Measurements from ENCODE around the gene CALN1. TPM values are rescaled to one million over a fixed set of nuclear protein-coding genes. Genes with fewer than 3 reads are reported as not detected.

Gene CALN1
- total RNA-seq, 1 donor from 2014 or later: not detected

DNA sequence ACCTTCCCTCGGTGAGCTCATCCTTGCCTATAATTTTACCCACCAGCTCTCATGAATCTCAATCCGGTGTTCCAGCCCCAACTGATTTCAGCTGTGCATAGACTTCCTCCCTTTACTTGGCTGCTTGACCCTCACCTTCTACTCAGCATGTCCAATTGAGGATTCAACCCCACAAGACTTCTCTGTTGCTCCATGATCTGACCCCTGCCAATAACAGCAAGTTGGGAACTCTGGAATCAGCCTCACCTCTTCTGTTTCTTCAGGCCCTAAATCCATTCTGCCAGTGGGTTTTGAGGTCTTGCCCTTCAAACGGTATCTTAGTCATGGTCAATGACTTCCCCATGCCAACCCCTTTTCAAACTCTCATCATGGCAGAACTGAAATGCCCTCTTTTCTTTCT lies 390.4 kb downstream of the CALN1 start:
- DNase-seq (ENCODE audit: extremely low spot score, unreplicated experiment): peak; percentile 42
- Mint-ChIP-seq H3K27ac (ENCODE audit: unreplicated experiment) (no peak overlapping the region), H3K4me1 (ENCODE audit: unreplicated experiment) (no peaks in the 10 kb centered on the region), H3K36me3 (ENCODE audit: unreplicated experiment) (no peaks in the 10 kb centered on the region), H3K9me3 (ENCODE audit: unreplicated experiment) (peaks cover 49% of the 10 kb centered on the region), H3K4me3 (ENCODE audit: unreplicated experiment) (no peak overlapping the region), H3K27me3 (ENCODE audit: unreplicated experiment) (no peaks in the 10 kb centered on the region)
- TF ChIP-seq, protein P1, sequence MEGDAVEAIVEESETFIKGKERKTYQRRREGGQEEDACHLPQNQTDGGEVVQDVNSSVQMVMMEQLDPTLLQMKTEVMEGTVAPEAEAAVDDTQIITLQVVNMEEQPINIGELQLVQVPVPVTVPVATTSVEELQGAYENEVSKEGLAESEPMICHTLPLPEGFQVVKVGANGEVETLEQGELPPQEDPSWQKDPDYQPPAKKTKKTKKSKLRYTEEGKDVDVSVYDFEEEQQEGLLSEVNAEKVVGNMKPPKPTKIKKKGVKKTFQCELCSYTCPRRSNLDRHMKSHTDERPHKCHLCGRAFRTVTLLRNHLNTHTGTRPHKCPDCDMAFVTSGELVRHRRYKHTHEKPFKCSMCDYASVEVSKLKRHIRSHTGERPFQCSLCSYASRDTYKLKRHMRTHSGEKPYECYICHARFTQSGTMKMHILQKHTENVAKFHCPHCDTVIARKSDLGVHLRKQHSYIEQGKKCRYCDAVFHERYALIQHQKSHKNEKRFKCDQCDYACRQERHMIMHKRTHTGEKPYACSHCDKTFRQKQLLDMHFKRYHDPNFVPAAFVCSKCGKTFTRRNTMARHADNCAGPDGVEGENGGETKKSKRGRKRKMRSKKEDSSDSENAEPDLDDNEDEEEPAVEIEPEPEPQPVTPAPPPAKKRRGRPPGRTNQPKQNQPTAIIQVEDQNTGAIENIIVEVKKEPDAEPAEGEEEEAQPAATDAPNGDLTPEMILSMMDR (IDR thresholded peaks at IDR 0.05): no peak

DNA sequence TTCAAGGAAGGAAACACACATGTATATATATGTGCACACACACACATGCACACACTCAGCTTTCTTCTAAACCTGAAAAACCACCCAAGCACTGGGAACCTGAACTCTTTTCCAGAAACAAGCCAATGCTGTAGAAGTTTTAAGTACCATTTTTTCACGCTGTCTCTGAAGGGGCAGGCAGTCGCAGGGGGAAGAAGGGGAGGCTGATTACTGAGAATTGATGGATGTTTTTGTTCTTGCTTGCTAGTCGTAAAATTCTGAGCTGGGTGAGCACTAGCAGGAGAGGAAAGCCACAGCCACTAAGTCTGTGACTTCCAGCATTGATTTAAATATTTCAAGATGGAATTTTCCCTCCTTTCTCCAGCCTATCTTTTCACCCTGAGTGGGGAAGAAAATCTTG lies 391.8 kb downstream of the CALN1 start:
- H3K9me3 Mint-ChIP-seq (ENCODE audit: unreplicated experiment): peaks cover 40% of the 10 kb centered on the region
- TF ChIP-seq, protein P1 (IDR thresholded peaks at IDR 0.05): no peak
- H3K27me3 Mint-ChIP-seq (ENCODE audit: unreplicated experiment): no peaks in the 10 kb centered on the region
- H3K36me3 Mint-ChIP-seq (ENCODE audit: unreplicated experiment): no peaks in the 10 kb centered on the region
- no peak overlapping the region for H3K4me3 Mint-ChIP-seq (ENCODE audit: unreplicated experiment)
- peak; percentile 32 for DNase-seq (ENCODE audit: extremely low spot score, unreplicated experiment)
- H3K4me1 Mint-ChIP-seq (ENCODE audit: unreplicated experiment): no peaks in the 10 kb centered on the region
- H3K27ac Mint-ChIP-seq (ENCODE audit: unreplicated experiment): no peak overlapping the region

DNA sequence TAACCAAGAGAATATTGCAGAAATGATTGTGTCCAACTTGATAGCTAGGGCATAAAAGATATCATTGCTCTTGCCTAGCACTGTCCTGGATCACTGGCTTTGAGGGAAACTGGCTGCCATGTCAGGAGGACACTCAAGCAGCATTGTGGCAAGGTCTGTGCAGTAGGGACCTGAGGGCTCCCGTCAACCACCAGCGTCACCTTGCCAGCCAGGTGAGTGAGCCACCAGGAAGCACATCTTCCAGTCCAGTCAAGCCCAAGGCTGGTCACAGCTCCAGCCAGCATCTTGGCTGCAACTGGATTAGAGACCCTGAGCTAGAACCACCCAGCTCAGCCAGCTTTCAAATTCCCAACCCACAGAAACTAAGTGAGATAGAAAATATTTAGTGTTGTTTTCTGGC lies 392.7 kb downstream of the CALN1 start:
- H3K27me3 Mint-ChIP-seq (ENCODE audit: unreplicated experiment): no peaks in the 10 kb centered on the region
- H3K9me3 Mint-ChIP-seq (ENCODE audit: unreplicated experiment): peaks cover 35% of the 10 kb centered on the region
- H3K27ac Mint-ChIP-seq (ENCODE audit: unreplicated experiment): no peak overlapping the region
- H3K4me1 Mint-ChIP-seq (ENCODE audit: unreplicated experiment): no peaks in the 10 kb centered on the region
- TF ChIP-seq, protein P1 (IDR thresholded peaks at IDR 0.05): no peak
- H3K4me3 Mint-ChIP-seq (ENCODE audit: unreplicated experiment): no peak overlapping the region
- no peaks in the 10 kb centered on the region for H3K36me3 Mint-ChIP-seq (ENCODE audit: unreplicated experiment)
- peak; percentile 49 for DNase-seq (ENCODE audit: extremely low spot score, unreplicated experiment)

DNA sequence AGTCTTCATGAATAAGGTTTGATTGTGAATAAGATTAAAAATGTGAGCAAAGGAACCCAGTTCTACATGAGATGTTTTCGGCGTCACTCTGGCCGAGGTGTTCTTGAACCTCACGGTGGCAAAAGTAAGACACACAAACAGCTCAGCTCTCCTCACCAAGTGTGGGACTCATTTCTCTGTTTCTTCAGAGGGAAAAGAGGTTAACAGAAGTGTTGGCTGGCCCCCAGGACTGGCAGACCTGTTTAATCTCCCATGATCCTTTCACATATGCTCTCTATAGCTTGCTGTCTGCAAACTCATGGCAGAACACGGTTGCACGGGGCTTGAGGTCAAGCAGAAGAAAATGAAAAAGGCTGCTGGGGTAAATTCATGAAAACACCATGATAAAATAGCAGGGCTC lies 394.4 kb downstream of the CALN1 start:
- Mint-ChIP-seq H3K9me3 (ENCODE audit: unreplicated experiment) (peaks cover 23% of the 10 kb centered on the region), H3K27ac (ENCODE audit: unreplicated experiment) (no peak overlapping the region), H3K4me1 (ENCODE audit: unreplicated experiment) (no peaks in the 10 kb centered on the region), H3K4me3 (ENCODE audit: unreplicated experiment) (no peak overlapping the region), H3K36me3 (ENCODE audit: unreplicated experiment) (no peaks in the 10 kb centered on the region), H3K27me3 (ENCODE audit: unreplicated experiment) (no peaks in the 10 kb centered on the region)
- peak; percentile 54 for DNase-seq (ENCODE audit: extremely low spot score, unreplicated experiment)
- TF ChIP-seq, protein P1 (IDR thresholded peaks at IDR 0.05): no peak

DNA sequence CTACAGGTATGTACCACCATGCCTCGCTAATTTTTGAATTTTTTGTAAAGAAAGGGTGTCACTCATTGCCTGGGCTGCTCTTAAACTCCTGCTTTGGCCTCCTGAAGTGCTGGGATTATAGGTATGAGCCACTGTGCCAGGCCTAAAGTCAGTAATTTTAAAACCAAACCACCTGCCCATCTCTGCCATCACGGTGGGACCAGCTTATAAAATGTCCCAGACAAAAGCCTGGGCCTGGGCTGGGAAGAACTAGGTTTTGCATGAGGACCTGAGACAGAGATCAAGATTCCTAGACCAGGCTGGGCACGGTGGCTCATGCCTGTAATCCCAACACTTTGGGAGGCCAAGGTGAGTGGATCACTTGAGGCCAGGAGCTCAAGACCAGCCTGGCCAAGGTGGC lies 395.6 kb downstream of the CALN1 start:
- TF ChIP-seq, protein P1 (IDR thresholded peaks at IDR 0.05): no peak
- no peak overlapping the region for H3K4me3 Mint-ChIP-seq (ENCODE audit: unreplicated experiment)
- H3K27me3 Mint-ChIP-seq (ENCODE audit: unreplicated experiment): no peaks in the 10 kb centered on the region
- H3K27ac Mint-ChIP-seq (ENCODE audit: unreplicated experiment): no peak overlapping the region
- no peaks in the 10 kb centered on the region for H3K36me3 Mint-ChIP-seq (ENCODE audit: unreplicated experiment)
- peak; percentile 60 for DNase-seq (ENCODE audit: extremely low spot score, unreplicated experiment)
- peaks cover 14% of the 10 kb centered on the region for H3K9me3 Mint-ChIP-seq (ENCODE audit: unreplicated experiment)
- H3K4me1 Mint-ChIP-seq (ENCODE audit: unreplicated experiment): no peaks in the 10 kb centered on the region

Measured in osteocyte (in vitro differentiated cells).